PFSK-1 (cell line): ENCODE results near the gene RASGRF1.

ENCODE experiments used
- FOXP2 ChIP-seq: optimal IDR thresholded peaks from 2 replicates; pipeline ENCODE3; 2011; ENCODE audit warnings: borderline replicate concordance, control low read depth, inconsistent platforms; ENCODE audit not compliant: insufficient read depth; ENCODE audit errors: extremely low read length, extremely low read depth
- POLR2AphosphoS5 ChIP-seq: IDR thresholded peaks from 2 replicates; pipeline ENCODE4 v1.6.1; 2012; ENCODE audit warnings: low read depth, mild to moderate bottlenecking, control low read depth, low read length, moderate library complexity
- REST ChIP-seq, 2 experiments: IDR thresholded peaks; 2 replicates each; pipeline versions ENCODE4 v1.6.1 to v1.8.0; 2011 to 2012; ENCODE audit warnings: low read depth in 2 of 2, low read length in 2 of 2, control low read depth in 1 of 2, inconsistent platforms in 1 of 2, mild to moderate bottlenecking in 1 of 2, moderate library complexity in 1 of 2; ENCODE audit not compliant: insufficient read depth in 1 of 2
- SIN3A ChIP-seq: IDR thresholded peaks from 2 replicates; pipeline ENCODE4 v1.6.1; 2012; ENCODE audit warnings: mild to moderate bottlenecking, low read length, moderate library complexity, borderline replicate concordance; ENCODE audit not compliant: insufficient read depth
- TAF1 ChIP-seq: IDR thresholded peaks from 2 replicates; pipeline ENCODE4 v1.6.1; 2012; ENCODE audit warnings: low read length, control low read depth, borderline replicate concordance; ENCODE audit not compliant: insufficient read depth

RASGRF1 gene

GRCh38 chr15:79068790-79069189 lies 21.8 kb downstream of the RASGRF1 start:
- TF ChIP-seq FOXP2 = no peak

GRCh38 chr15:79067969-79068368 lies 22.6 kb downstream of the RASGRF1 start:
- TF ChIP-seq REST (IDR thresholded peaks at IDR 0.05; ENCODE audit: insufficient read depth in 1 of 2, low read depth in 2 of 2, low read length in 2 of 2) = no peak

GRCh38 chr15:79067072-79067833 lies 23.3 kb downstream of the RASGRF1 start:
- no peak for TF ChIP-seq REST (IDR thresholded peaks at IDR 0.05; ENCODE audit: insufficient read depth in 1 of 2, low read depth in 2 of 2, low read length in 2 of 2)
- TF ChIP-seq SIN3A = no peak
- no peak for TF ChIP-seq POLR2AphosphoS5
- no peak for TF ChIP-seq TAF1
- TF ChIP-seq FOXP2 = no peak

GRCh38 chr15:79066391-79067071 lies 24.0 kb downstream of the RASGRF1 start:
- TF ChIP-seq REST (IDR thresholded peaks at IDR 0.05; ENCODE audit: insufficient read depth in 1 of 2, low read depth in 2 of 2, low read length in 2 of 2) (no peak), TAF1 (no peak), FOXP2 (no peak), SIN3A (no peak), POLR2AphosphoS5 (no peak)

DNA sequence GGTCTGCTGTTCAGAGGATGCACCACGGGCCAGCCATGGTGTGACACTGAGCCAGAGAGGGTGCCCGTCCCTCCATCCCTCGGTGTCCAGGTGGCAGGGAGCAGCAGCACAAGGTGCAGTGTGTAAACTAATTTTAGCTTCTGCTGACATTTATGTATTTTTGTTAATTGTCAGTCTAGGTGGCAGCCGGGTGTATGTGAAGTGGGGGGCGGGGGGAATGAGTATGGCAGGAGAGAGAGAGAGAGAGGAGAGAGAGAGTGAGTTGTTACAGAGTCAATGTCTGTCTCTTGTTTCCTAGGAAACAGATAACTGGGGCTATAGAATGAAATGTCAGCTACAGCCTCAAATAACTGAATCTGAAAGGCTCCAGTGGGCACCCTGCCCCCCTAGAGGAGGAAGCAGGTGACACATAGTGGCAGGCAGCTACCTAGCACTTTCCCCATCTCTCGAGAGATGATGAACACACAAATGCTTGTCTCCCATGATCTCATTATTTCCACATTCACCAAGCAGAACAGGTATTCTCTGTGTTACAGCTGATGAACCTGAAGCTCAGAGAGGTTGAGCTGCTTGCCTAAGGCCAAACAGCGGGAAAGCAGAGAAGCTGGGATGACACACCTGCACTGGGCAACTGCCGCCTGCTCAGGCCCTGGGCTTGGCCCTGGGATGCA lies 24.7 kb downstream of the RASGRF1 start:
- TF ChIP-seq POLR2AphosphoS5 (no peak), TAF1 (no peak), SIN3A (no peak), FOXP2 (no peak), REST (IDR thresholded peaks at IDR 0.05; ENCODE audit: insufficient read depth in 1 of 2, low read depth in 2 of 2, low read length in 2 of 2) (no peak)
